Spleen (tissue), 11 donors: ENCODE measurements around the gene DDX11. TPM values are rescaled to one million over a fixed set of nuclear protein-coding genes. Genes with fewer than 3 reads are reported as not detected.

Experiments used
- DNase-seq: peaks from one replicate; pipeline ENCODE4 v3.0.0-alpha.2; 2020
- H3K27ac ChIP-seq, 8 donors: fragments of 200-600 bp; sonication (generic) in 7 of 8; 1 replicate in 4 of 8; 2 replicates in 4 of 8; pipeline versions ENCODE4 v1.5.0 to v1.8.0; 2016 to 2021; ENCODE audit warnings: inconsistent platforms in 4 of 8, mild to moderate bottlenecking in 4 of 8, moderate library complexity in 1 of 8
- H3K27me3 ChIP-seq, 7 donors: fragments of 200-600 bp; sonication (generic) in 6 of 7; replicated peaks in 1 of 7; 1 replicate in 4 of 7; 2 replicates in 3 of 7; pipeline versions ENCODE4 v1.5.0 to v1.8.0; 2016 to 2021; ENCODE audit warnings: inconsistent platforms in 3 of 7, mild to moderate bottlenecking in 1 of 7
- H3K36me3 ChIP-seq, 6 donors: fragments of 200-600 bp; sonication (generic) in 5 of 6; 1 replicate in 4 of 6; 2 replicates in 2 of 6; pipeline versions ENCODE4 v1.5.0 to v1.8.0; 2016 to 2021; ENCODE audit warnings: inconsistent platforms in 2 of 6
- H3K4me1 ChIP-seq, 6 donors: fragments of 200-600 bp; sonication (generic) in 5 of 6; 1 replicate in 3 of 6; 2 replicates in 3 of 6; pipeline versions ENCODE4 v1.5.0 to v1.8.0; 2016 to 2021; ENCODE audit warnings: inconsistent platforms in 3 of 6
- H3K4me3 ChIP-seq, 8 donors: fragments of 200-600 bp; sonication (generic) in 7 of 8; 1 replicate in 4 of 8; 2 replicates in 4 of 8; pipeline versions ENCODE4 v1.5.0 to v1.8.0; 2016 to 2021; ENCODE audit warnings: inconsistent platforms in 4 of 8, mild to moderate bottlenecking in 4 of 8, moderate library complexity in 2 of 8
- H3K9me3 ChIP-seq, 8 donors: fragments of 200-600 bp; sonication (generic) in 7 of 8; 1 replicate in 4 of 8; 2 replicates in 4 of 8; pipeline versions ENCODE4 v1.5.0 to v1.8.0; 2016 to 2021; ENCODE audit warnings: inconsistent platforms in 4 of 8
- CTCF ChIP-seq, 11 experiments: fragments of 200-600 bp in 7 of 11; fragments of 450-650 bp in 4 of 11; sonication (generic) in 4 of 11; IDR thresholded peaks in 8 of 11; conservative IDR thresholded peaks in 3 of 11; 1 replicate in 7 of 11; 2 replicates in 4 of 11; pipeline versions ENCODE4 v1.4.0 to v1.8.0; 2016 to 2021; ENCODE audit warnings: antibody characterized with exemption in 11 of 11, inconsistent platforms in 4 of 11, mild to moderate bottlenecking in 1 of 11
- POLR2A ChIP-seq, 3 donors: fragments of 450-650 bp; IDR thresholded peaks; one replicate each; pipeline ENCODE4 v1.5.1; 2017; ENCODE audit warnings: antibody characterized with exemption in 3 of 3, mild to moderate bottlenecking in 1 of 3
- POLR2AphosphoS5 ChIP-seq, 3 donors: sonication (generic); formaldehyde crosslinking; IDR thresholded peaks; one replicate each; pipeline ENCODE4 v1.5.1; 2017; ENCODE audit warnings: antibody characterized with exemption in 3 of 3
- WGBS, 5 donors: extraction: QIAGEN DNeasy Blood & Tissue Kit in 3 of 5; methylation state at CpG; one replicate each; pipeline versions ENCODE4 v1.1.5 to v1.1.7; 2013 to 2018; 5-methylcytosine and 5-hydroxymethylcytosine counted together
- intact Hi-C: fragments of 100-400 bp; cut with DNase I; formaldehyde crosslinking; loops from one replicate; pipeline ENCODE4 v1.15.0; 2023; ENCODE audit warnings: low total_unique reads
- polyA plus RNA-seq, 3 donors: library from polyadenylated mRNA; stranded (reverse); fragments of 200-250 nt; gene quantifications; one replicate each; pipeline ENCODE4 v1.2.1, GENCODE V29; 2013
- total RNA-seq, 7 donors: library from RNA; depleted of rRNA in 3 of 7; stranded (reverse); fragments of >200 nt in 3 of 7; fragmentation: NEBNext Ultra II Directional in 4 of 7; extraction: Animal tissue kit (Norgen Biotek cat#: 25700) in 4 of 7; gene quantifications; one replicate each; pipeline versions ENCODE4 v1.1.0 to v1.2.1, GENCODE V29; 2016 to 2021
- donor health status: healthy with polysubstance abuse.
- donor health status: DM: no; HTN: no; CAD: no; lungs with moderate emphysema.
- donor health status: DM: no; HTN: no; CAD: no.
- donor health status: Bipolar disorder and iron deficiency.
- donor health status: healthy.
- donor health status: DM: no; HTN: no; CAD: no.
- donor health status: DM: yes; HTN: yes; CAD: no.

DDX11 gene
- total and polyA plus RNA-seq, 10 donors = 13.3 to 66.7 (median 34.0) TPM

GRCh38 chr12:31034372-31034771, 39.3 kb upstream of the DDX11 start:
- WGBS, 5 donors = 74 to 92% (median 84%) methylated on average over 3 of the region's 3 CpGs

DNA sequence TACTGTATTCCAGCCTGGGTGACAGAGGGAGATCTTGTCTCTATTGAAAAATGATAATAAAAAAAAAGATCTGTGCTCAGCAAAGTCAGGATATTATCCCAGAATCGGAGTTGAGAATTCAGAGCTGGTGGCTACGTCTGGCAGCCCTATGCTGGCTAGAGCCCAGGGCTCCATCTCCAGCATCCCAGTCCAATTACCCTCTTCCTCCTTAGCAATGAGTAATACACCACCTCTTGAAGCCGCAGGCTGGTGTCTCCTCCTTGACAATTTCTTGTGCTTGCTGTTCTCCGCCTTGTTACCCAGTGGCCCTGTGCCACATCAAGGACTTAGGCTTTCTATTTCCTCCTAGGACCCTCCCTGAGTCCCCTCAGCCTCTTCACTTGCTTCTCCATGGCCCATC, 38.4 kb upstream of the DDX11 start:
- H3K4me3 ChIP-seq = no peak overlapping the region
- TF ChIP-seq POLR2AphosphoS5 (IDR thresholded peaks at IDR 0.05) (no peak), CTCF (IDR thresholded peaks at IDR 0.05 in 8 of 11, conservative IDR thresholded peaks at IDR 0.05 in 3 of 11) (no peak), POLR2A (IDR thresholded peaks at IDR 0.05) (no peak)
- 80 to 88% (median 84%) methylated on average over 4 of the region's 4 CpGs for whole genome bisulfite sequencing, 5 donors
- peaks cover 0 to 1% (median under 1%) of the 10 kb centered on the region in 6 donors for H3K4me1 ChIP-seq
- no peaks in the 10 kb centered on the region for H3K36me3 ChIP-seq
- H3K9me3 ChIP-seq = no peaks in the 10 kb centered on the region
- H3K27ac ChIP-seq = no peak overlapping the region
- intact Hi-C loops = no loop called here
- H3K27me3 ChIP-seq = peaks cover 0 to 6% (median 0%) of the 10 kb centered on the region in 7 donors
- DNase-seq = no peak

More at GRCh38 chr12:31034372-31034771, 39.3 kb upstream of the DDX11 start:
- TF ChIP-seq POLR2AphosphoS5 (IDR thresholded peaks at IDR 0.05) (no peak), CTCF (IDR thresholded peaks at IDR 0.05 in 8 of 11, conservative IDR thresholded peaks at IDR 0.05 in 3 of 11) (no peak), POLR2A (IDR thresholded peaks at IDR 0.05) (no peak)
- peaks cover 0 to 6% (median 0%) of the 10 kb centered on the region in 7 donors for H3K27me3 ChIP-seq
- no peak overlapping the region for H3K4me3 ChIP-seq
- peaks cover 0 to 10% (median 6%) of the 10 kb centered on the region in 6 donors for H3K4me1 ChIP-seq
- no peak overlapping the region for H3K27ac ChIP-seq
- no peak for DNase-seq
- intact Hi-C loops = no loop called here
- no peaks in the 10 kb centered on the region for H3K9me3 ChIP-seq
- H3K36me3 ChIP-seq = no peaks in the 10 kb centered on the region

DNA sequence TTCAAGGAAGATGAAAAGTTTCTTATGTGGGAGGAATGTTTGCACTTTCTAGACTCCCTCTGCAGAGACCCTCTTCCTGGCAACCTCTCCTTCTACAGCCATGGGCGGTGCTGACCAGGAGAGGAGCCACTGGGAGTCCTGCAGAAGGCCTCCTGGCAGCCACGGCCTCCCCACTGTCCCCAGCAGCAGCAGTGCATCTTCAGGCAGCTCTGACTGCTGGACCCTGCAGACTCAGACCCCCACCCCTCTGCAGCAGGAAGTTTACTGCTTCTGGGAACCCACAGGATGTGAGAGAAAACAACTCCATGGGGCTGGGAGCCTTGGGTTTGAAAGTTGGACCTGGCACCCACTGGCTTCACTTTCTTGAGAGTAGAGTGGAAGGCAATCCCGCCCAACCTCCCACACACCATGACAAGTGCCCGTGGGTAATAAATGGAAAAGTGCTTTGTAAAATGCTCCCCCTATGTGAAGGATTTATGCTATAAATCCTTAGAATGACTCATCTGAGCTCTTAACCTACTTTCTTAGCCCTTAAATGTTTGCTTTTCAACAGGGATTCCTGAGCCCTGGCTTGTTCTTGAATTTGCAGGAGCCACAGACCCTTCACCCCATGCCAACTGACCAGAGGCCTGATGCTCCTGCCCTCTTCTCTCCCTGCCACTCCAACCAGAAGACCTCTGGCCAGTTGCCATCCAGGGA, 37.5 kb upstream of the DDX11 start:
- intact Hi-C loops = no loop called here
- Histone ChIP-seq H3K9me3 (no peaks in the 10 kb centered on the region), H3K4me1 (no peaks in the 10 kb centered on the region), H3K4me3 (no peak overlapping the region), H3K36me3 (no peaks in the 10 kb centered on the region), H3K27me3 (peaks cover 0 to 6% (median 0%) of the 10 kb centered on the region in 7 donors), H3K27ac (no peak overlapping the region)
- no peak for TF ChIP-seq POLR2A (IDR thresholded peaks at IDR 0.05)
- no peak for TF ChIP-seq CTCF (IDR thresholded peaks at IDR 0.05 in 8 of 11, conservative IDR thresholded peaks at IDR 0.05 in 3 of 11)
- TF ChIP-seq POLR2AphosphoS5 (IDR thresholded peaks at IDR 0.05) = no peak
- WGBS, 5 donors = 69 to 85% (median 83%) methylated on average over 4 of the region's 4 CpGs
- no peak for DNase-seq

- Histone ChIP-seq H3K36me3 (no peaks in the 10 kb centered on the region), H3K4me3 (no peak overlapping the region), H3K9me3 (no peaks in the 10 kb centered on the region), H3K27me3 (peaks cover 0 to 6% (median 0%) of the 10 kb centered on the region in 7 donors), H3K27ac (no peak overlapping the region), H3K4me1 (no peaks in the 10 kb centered on the region)
- WGBS, 5 donors = 96 to 100% (median 99%) methylated on average over 1 of the region's 1 CpG; no CpG with 5 or more reads in 1 of the 5 donors
- TF ChIP-seq POLR2AphosphoS5 (IDR thresholded peaks at IDR 0.05) (no peak), CTCF (IDR thresholded peaks at IDR 0.05 in 8 of 11, conservative IDR thresholded peaks at IDR 0.05 in 3 of 11) (no peak)
- intact Hi-C loops = no loop called here
- no peak for DNase-seq
Observed at GRCh38 chr12:31037028-31037427, 36.6 kb upstream of the DDX11 start.
